ENCODE data around the gene GAMT.

GAMT gene

GRCh38 chr19:1387684-1388636 lies 13.4 kb downstream of the GAMT start:
- peaks cover 7% of the 10 kb centered on the region for H3K4me1 ChIP-seq (ENCODE audit: insufficient read depth, low read length)
- H2AFZ ChIP-seq (ENCODE audit: low read depth, low read length): no peak overlapping the region
- no peaks in the 10 kb centered on the region for H3K27me3 ChIP-seq (ENCODE audit: insufficient read depth, low read length)
- no peak overlapping the region for H3K4me3 ChIP-seq (ENCODE audit: low read length)
- no peaks in the 10 kb centered on the region for H3K9me3 ChIP-seq (ENCODE audit: low read length)
- peaks cover 29% of the 10 kb centered on the region for H3K36me3 ChIP-seq (ENCODE audit: insufficient read depth, low read length)

GRCh38 chr19:1386945-1387683 lies 14.2 kb downstream of the GAMT start:
- no peak overlapping the region for H2AFZ ChIP-seq (ENCODE audit: low read depth, low read length)
- peaks cover 21% of the 10 kb centered on the region for H3K36me3 ChIP-seq (ENCODE audit: insufficient read depth, low read length)
- H3K9me3 ChIP-seq (ENCODE audit: low read length): no peaks in the 10 kb centered on the region
- H3K4me3 ChIP-seq (ENCODE audit: low read length): no peak overlapping the region
- H3K27me3 ChIP-seq (ENCODE audit: insufficient read depth, low read length): no peaks in the 10 kb centered on the region
- peaks cover 7% of the 10 kb centered on the region for H3K4me1 ChIP-seq (ENCODE audit: insufficient read depth, low read length)

- Histone ChIP-seq H3K9me3 (ENCODE audit: low read length) (no peaks in the 10 kb centered on the region), H3K4me1 (ENCODE audit: insufficient read depth, low read length) (peaks cover 14% of the 10 kb centered on the region), H3K27me3 (ENCODE audit: insufficient read depth, low read length) (no peaks in the 10 kb centered on the region), H3K36me3 (ENCODE audit: insufficient read depth, low read length) (peaks cover 18% of the 10 kb centered on the region), H3K4me3 (ENCODE audit: low read length) (no peak overlapping the region), H2AFZ (ENCODE audit: low read depth, low read length) (no peak overlapping the region)
Measured at GRCh38 chr19:1385816-1386215, 15.5 kb downstream of the GAMT start.

- H2AFZ ChIP-seq (ENCODE audit: low read depth, low read length): no peak overlapping the region
- no peaks in the 10 kb centered on the region for H3K9me3 ChIP-seq (ENCODE audit: low read length)
- H3K36me3 ChIP-seq (ENCODE audit: insufficient read depth, low read length): peaks cover 14% of the 10 kb centered on the region
- H3K27me3 ChIP-seq (ENCODE audit: insufficient read depth, low read length): no peaks in the 10 kb centered on the region
- H3K4me1 ChIP-seq (ENCODE audit: insufficient read depth, low read length): peaks cover 14% of the 10 kb centered on the region
- peak overlapping the region; percentile 89 for H3K4me3 ChIP-seq (ENCODE audit: low read length)
Measured at GRCh38 chr19:1384478-1385110, 16.7 kb downstream of the GAMT start.

DNA sequence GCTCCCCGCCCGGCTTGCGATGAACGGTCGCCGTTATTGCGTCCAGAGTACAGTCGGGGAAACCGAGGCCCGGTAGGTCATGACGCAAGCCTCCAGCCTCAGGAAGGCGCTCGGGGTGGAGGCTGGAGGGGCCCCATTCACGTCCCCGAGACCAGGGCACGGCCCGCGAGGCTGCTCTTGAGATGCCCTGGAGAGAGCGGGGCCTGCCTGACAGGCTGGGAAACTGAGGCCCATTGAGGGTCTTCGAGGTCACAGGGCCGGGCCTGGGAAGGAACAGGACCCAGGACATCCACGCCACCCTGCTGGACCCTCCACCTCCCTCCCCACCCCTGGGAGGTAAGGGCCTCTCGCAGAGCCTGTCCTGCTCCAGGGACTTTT lies 17.3 kb downstream of the GAMT start:
- Histone ChIP-seq H3K27me3 (ENCODE audit: insufficient read depth, low read length) (no peaks in the 10 kb centered on the region), H3K4me1 (ENCODE audit: insufficient read depth, low read length) (peaks cover 14% of the 10 kb centered on the region), H3K36me3 (ENCODE audit: insufficient read depth, low read length) (peaks cover 9% of the 10 kb centered on the region), H3K4me3 (ENCODE audit: low read length) (peak overlapping the region; percentile 89), H2AFZ (ENCODE audit: low read depth, low read length) (peak overlapping the region; percentile 20), H3K9me3 (ENCODE audit: low read length) (no peaks in the 10 kb centered on the region)

DNA sequence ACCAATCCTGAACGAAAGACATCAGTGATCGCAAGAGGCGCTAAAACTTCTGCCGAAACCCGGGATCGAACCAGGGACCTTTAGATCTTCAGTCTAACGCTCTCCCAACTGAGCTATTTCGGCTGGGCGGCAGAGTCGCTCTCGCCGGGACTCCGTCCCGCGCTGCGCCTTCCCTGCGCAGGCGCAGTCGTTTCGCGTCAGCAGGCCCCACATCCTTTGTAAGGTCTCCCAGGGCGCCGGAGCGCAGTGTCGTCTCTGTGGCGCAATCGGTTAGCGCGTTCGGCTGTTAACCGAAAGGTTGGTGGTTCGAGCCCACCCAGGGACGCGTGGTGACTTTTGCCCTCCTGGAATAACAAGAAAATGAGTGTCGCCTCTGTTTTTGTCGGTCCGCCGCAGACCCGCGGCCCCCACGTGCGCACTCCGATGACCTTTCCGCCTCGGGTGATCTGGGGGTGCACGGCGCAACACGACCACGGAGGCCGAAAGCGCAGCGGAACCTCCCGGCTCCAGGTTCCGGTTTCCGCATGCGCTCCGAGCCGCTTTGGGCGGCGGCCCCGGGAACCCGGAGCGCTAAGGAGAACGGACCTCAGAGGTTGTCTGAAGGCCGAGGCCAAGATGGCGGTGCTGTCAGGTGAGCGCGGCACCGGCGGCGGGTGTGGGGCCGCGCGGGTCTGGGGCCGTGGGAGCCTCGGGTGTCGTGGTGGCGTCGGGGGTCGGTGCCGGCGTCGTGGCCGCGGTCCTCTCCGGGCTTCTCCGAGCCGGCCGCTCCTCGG lies 17.8 kb downstream of the GAMT start, which contains the start of gene NDUFS7:
Gene NDUFS7, plus strand, starts transcription at position 596 of the 773 bp plus-strand sequence. Its CDS starts 20 bp downstream, at position 616.
- H3K27me3 ChIP-seq (ENCODE audit: insufficient read depth, low read length): no peaks in the 10 kb centered on the region
- peak within 1 kb of the TSS; percentile 20 for H2AFZ ChIP-seq (ENCODE audit: low read depth, low read length)
- H3K36me3 ChIP-seq (ENCODE audit: insufficient read depth, low read length): peaks cover 3% of the 10 kb centered on the region
- H3K4me1 ChIP-seq (ENCODE audit: insufficient read depth, low read length): peaks cover 14% of the 10 kb centered on the region
- H3K4me3 ChIP-seq (ENCODE audit: low read length): peak within 1 kb of the TSS; percentile 89
- no peaks in the 10 kb centered on the region for H3K9me3 ChIP-seq (ENCODE audit: low read length)

DNA sequence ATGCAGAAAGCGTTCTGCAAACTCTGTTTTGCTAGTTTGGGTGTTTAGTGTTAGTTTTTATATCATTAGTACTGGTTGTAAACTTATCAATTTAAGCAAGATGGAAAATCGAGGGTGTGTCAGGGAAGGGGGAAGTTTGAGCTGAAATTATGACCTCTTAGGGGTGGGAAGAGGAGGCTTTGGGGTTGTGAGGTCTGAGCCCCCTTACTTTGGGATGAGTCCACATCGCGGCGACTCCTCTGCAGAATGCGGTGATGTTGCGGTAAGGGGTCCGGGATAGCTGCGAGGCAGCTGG lies 18.4 kb downstream of the GAMT start:
- Histone ChIP-seq H2AFZ (ENCODE audit: low read depth, low read length) (no peak overlapping the region), H3K4me3 (ENCODE audit: low read length) (no peak overlapping the region), H3K4me1 (ENCODE audit: insufficient read depth, low read length) (peaks cover 14% of the 10 kb centered on the region), H3K27me3 (ENCODE audit: insufficient read depth, low read length) (no peaks in the 10 kb centered on the region), H3K9me3 (ENCODE audit: low read length) (no peaks in the 10 kb centered on the region), H3K36me3 (ENCODE audit: insufficient read depth, low read length) (peaks cover 7% of the 10 kb centered on the region)

DNA sequence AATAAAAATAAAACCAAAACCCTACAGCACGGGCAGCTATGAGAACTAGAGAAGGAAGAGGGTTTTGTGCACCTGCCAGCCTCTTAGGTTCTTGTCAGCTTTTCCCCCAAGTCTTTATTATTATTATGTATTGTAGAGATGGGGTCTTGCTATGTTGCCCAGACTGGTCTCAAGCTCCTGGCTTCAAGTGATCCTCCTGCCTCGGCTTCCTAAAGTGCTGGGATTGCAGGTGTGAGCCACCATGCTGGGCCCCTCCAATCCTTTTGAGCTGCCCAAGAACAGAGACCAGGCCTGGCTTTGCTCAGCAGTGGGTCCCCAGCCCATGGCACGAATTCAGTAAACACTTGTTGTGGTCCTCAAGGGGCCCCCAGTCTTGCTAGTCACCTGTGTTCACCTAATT lies 19.1 kb downstream of the GAMT start:
- H3K9me3 ChIP-seq (ENCODE audit: low read length): no peaks in the 10 kb centered on the region
- no peaks in the 10 kb centered on the region for H3K27me3 ChIP-seq (ENCODE audit: insufficient read depth, low read length)
- H3K4me1 ChIP-seq (ENCODE audit: insufficient read depth, low read length): peaks cover 14% of the 10 kb centered on the region
- no peak overlapping the region for H3K4me3 ChIP-seq (ENCODE audit: low read length)
- no peak overlapping the region for H2AFZ ChIP-seq (ENCODE audit: low read depth, low read length)
- peaks cover 12% of the 10 kb centered on the region for H3K36me3 ChIP-seq (ENCODE audit: insufficient read depth, low read length)

DNA sequence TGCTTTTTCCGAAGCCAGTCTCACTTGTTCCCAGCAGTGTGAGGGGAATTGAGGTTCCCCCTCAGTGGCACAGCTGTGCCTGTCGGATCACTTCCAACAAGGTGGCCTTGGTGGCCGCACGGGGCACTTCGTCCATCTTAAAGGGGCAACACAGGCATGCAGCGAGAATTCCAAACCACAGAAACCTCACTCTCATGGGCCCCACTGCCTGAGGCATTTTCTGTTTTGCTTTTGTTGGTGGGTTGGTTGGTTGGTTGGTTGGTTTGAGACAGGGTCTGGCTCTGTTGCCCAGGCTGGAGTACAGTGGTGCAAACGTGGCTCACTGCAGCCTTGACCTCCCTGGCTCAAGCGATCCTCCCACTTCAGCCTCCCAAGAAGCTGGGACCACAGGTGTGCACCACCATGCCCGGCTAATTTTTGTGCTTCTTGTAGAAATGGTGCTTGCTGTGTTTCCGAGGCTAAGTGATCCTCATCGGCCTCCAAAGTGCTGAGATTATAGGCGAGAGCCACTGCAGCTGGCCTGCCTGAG lies 21.3 kb downstream of the GAMT start:
- no peak overlapping the region for H2AFZ ChIP-seq (ENCODE audit: low read depth, low read length)
- H3K27me3 ChIP-seq (ENCODE audit: insufficient read depth, low read length): no peaks in the 10 kb centered on the region
- H3K36me3 ChIP-seq (ENCODE audit: insufficient read depth, low read length): peaks cover 13% of the 10 kb centered on the region
- no peak overlapping the region for H3K4me3 ChIP-seq (ENCODE audit: low read length)
- H3K9me3 ChIP-seq (ENCODE audit: low read length): no peaks in the 10 kb centered on the region
- H3K4me1 ChIP-seq (ENCODE audit: insufficient read depth, low read length): peaks cover 14% of the 10 kb centered on the region

- no peak overlapping the region for H3K4me3 ChIP-seq (ENCODE audit: low read length)
Measured at GRCh38 chr19:1379126-1379905, 22.0 kb downstream of the GAMT start.

GRCh38 chr19:1377965-1378785 lies 23.2 kb downstream of the GAMT start:
- Histone ChIP-seq H3K9me3 (ENCODE audit: low read length) (no peaks in the 10 kb centered on the region), H3K4me3 (ENCODE audit: low read length) (no peak overlapping the region), H3K4me1 (ENCODE audit: insufficient read depth, low read length) (peaks cover 7% of the 10 kb centered on the region), H3K27me3 (ENCODE audit: insufficient read depth, low read length) (no peaks in the 10 kb centered on the region), H3K36me3 (ENCODE audit: insufficient read depth, low read length) (peaks cover 29% of the 10 kb centered on the region), H2AFZ (ENCODE audit: low read depth, low read length) (no peak overlapping the region)

More at GRCh38 chr19:1379126-1379905, 22.0 kb downstream of the GAMT start:
- no peaks in the 10 kb centered on the region for H3K27me3 ChIP-seq (ENCODE audit: insufficient read depth, low read length)
- peaks cover 7% of the 10 kb centered on the region for H3K4me1 ChIP-seq (ENCODE audit: insufficient read depth, low read length)
- H2AFZ ChIP-seq (ENCODE audit: low read depth, low read length): no peak overlapping the region
- H3K9me3 ChIP-seq (ENCODE audit: low read length): no peaks in the 10 kb centered on the region
- H3K36me3 ChIP-seq (ENCODE audit: insufficient read depth, low read length): peaks cover 18% of the 10 kb centered on the region
